NOMO-1 treated with DMSO at 0.1 percent for 48 hours (cell line): Measurements from ENCODE around the gene HEXD.
"Not testable (repeated sequence)": the region's sequence is repeated elsewhere in the genome, so short reads cannot be mapped to it uniquely, and the experiment has no call there.

Experiments
- DNase-seq: peaks from one replicate; lab custom pipeline; 2025; ENCODE audit not compliant: unreplicated experiment; lab: John Stamatoyannopoulos, UW

Gene HEXD

GRCh38 chr17:82382220-82382932, 35.8 kb upstream of the HEXD start:
- not testable (repeated sequence) for DNase-seq

- DNase-seq, result no peak
Measured at GRCh38 chr17:82382933-82383255, 35.3 kb upstream of the HEXD start.

GRCh38 chr17:82383411-82383810, 34.7 kb upstream of the HEXD start:
- no peak for DNase-seq

- DNase-seq, result no peak
Measured at GRCh38 chr17:82384051-82384729, 34.0 kb upstream of the HEXD start.

DNA sequence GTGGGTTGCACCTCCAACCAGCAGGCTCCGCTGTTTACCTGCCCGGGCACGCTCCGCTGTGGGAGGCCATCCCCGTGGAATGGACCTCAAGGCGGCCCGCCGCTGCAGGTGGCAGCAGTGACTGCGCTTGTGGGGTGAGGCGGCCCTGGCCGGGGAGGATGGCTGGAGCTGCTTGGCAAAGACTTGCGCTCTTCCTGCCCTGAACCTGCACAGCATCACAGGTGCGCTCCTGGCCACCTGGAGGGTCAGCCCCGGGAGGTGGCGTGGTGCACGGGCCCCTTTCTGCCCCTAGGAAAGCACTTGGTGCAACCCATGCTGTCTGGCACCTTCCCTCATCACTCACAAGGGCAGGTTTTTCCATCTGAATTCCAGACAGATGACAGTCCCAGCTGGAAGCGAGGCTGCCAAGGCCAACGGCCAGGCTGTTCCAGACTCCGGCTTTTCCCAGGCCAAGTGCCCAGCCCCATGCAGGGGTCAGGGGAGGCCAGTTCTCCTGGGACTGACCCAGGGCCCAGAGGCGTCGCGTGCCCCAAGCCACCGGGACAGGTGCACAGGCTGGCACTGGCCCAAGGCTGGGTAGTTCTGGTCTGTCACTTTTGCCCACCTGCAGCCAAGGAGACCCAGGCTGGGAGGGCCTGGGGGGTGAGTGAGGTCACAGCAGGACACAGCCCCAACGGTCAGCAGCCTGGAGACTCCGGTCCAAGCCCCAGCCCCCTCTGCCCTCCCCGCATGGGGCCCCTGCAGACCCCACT, 33.2 kb upstream of the HEXD start:
- DNase-seq, result no peak

DNA sequence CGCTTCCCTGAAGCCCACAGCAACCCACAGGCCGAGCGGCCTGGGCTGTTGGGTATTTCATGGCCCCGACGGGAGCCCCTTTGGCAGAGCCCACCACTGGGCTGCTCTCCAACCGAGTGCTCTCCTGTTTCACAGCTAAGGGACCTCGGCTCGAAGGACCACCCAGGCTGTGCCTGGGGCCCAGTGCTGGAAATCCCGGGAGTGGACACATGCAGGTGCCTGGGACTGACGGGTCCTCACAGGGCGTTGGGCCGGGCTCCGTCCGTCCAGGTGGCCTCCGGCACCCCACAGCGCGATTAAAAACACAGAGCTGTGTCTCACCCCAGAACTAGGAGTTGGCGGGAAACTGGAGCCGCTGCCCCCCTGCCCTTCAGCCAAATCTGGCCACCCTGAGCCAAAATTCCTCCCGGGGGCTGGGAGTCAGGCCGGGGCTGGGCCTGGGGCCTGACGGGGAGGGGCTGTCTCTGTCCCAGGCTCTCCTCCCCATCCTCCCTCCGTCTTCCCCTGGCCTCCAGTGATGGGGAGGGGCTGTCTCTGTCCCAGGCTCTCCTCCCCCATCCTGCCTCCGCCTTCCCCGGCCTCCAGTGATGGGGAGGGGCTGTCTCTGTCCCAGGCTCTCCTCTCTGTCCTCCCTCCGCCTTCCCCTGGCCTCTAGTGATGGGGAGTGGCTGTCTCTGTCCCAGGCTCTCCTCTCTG, 32.4 kb upstream of the HEXD start:
- no peak for DNase-seq

GRCh38 chr17:82386255-82386831, 31.8 kb upstream of the HEXD start:
- DNase-seq, result no peak

GRCh38 chr17:82386881-82387704, 31.1 kb upstream of the HEXD start:
- peak; percentile 19 for DNase-seq

- no peak for DNase-seq
Measured at GRCh38 chr17:82387705-82388106, 30.4 kb upstream of the HEXD start.

- DNase-seq, result no peak
Measured at GRCh38 chr17:82388223-82388921, 29.8 kb upstream of the HEXD start.

- DNase-seq, result no peak
Measured at GRCh38 chr17:82388922-82389283, 29.2 kb upstream of the HEXD start.

GRCh38 chr17:82389379-82389778, 28.8 kb upstream of the HEXD start:
- no peak for DNase-seq

DNA sequence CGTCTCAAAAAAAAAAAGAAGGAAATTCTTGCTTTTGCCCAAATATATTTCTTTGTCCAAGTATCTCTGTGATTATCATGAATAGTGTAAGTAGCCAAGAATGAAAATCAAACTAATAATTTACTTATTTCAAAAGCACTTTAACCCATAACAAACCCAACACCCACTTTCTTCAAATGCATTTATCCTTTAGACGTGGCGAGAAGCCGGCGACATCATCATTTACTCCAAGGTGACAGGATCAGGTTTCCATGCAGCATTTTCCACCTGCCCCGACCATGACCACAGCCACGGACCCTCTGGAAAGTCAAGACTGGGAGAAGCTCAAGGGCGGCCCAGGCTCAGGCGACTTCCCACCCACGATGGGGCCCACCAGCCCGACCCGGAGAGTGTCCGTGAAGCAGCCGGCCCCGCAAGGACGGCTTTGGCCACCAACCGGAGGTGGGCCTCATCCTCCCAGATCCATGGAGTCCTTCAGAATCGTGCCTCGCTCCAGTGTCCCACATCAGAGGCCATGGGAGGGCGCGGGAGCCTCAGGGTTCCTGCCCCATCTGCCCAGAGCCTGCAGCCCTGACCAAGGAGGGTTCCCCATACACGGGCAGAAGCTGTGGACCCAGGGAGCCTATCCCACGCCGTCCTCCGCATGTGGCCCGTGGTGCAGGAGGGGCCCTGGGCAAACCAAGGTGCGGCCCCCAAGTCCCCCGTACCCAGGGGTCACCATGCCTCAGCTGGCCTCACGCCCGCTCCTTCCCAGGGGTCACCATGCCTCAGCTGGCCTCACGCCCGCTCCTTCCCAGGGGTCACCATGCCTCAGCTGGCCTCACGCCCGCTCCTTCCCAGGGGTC, 27.9 kb upstream of the HEXD start:
- DNase-seq, result no peak

GRCh38 chr17:82390860-82391435, 27.2 kb upstream of the HEXD start:
- no peak for DNase-seq

- no peak for DNase-seq
Measured at GRCh38 chr17:82391496-82392066, 26.6 kb upstream of the HEXD start.

DNA sequence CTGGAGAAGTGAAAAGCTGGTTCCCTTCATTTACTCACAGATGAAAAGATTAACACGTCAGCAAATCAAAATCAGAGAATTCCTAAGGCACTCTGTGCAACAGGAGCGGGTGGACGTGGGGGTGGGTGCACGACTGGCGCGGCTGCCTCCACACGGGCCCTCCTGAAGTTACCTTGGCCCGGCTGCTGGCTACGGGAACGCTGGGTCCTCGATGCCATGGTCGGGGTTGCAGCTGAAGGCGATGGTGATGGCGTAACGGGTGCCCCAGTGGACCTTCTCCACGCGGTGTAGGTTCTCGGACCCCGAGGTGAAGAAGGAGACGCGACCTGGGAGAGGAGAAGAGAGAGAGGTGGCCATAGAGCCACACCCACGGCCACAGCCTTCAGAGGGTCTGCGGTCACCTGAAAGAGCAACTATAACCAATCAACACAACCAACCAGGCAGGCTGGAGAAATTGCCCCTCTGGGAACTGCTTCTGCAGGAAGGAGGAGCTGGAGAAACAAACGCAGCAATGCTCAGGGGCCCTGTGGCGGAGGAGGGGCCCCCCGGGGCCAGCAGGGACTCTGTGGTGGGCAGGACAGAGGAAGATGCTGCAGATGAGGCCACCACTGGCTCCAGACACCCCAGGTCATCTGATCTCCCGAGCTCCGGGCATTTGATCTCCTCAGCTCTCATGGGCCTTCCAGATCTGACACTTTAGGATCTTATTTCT, 25.8 kb upstream of the HEXD start:
- no peak for DNase-seq

GRCh38 chr17:82392941-82393340, 25.2 kb upstream of the HEXD start:
- DNase-seq, result no peak

GRCh38 chr17:82394278-82394677, 23.9 kb upstream of the HEXD start:
- DNase-seq, result no peak
